Uterus (tissue), 2 donors: ENCODE data around the gene C4orf50.

ENCODE experiments used
- CTCF ChIP-seq, 4 experiments: fragments of 200-600 bp in 2 of 4; fragments of 450-650 bp in 2 of 4; sonication (generic) in 2 of 4; IDR thresholded peaks; one replicate each; pipeline ENCODE4 v1.5.1; 2016 to 2019; ENCODE audit warnings: antibody characterized with exemption in 4 of 4, mild to moderate bottlenecking in 2 of 4, moderate library complexity in 1 of 4
- POLR2A ChIP-seq, 2 donors: fragments of 450-650 bp; IDR thresholded peaks; one replicate each; pipeline ENCODE4 v1.6.1; 2016; ENCODE audit warnings: antibody characterized with exemption in 2 of 2, mild to moderate bottlenecking in 1 of 2, moderate library complexity in 1 of 2

- TF ChIP-seq POLR2A (IDR thresholded peaks at IDR 0.05) (no peak), CTCF (IDR thresholded peaks at IDR 0.05) (no peak)
Measured at GRCh38 chr4:5891563-5892322, 126.5 kb downstream of the C4orf50 start.
